ENCODE data around the gene PPP3R1. TPM values are rescaled to one million over a fixed set of nuclear protein-coding genes. Genes with fewer than 3 reads are reported as not detected.

Gene PPP3R1
- total RNA-seq, 4 donors from 2014 or later: 16.9 to 32.3 (median 29.8) TPM

GRCh38 chr2:68230241-68231060, 21.9 kb downstream of the PPP3R1 start:
- DNase-seq (no peak), ATAC-seq (no peak)
- TF ChIP-seq CTCF (IDR thresholded peaks at IDR 0.05 in 4 of 5, conservative IDR thresholded peaks at IDR 0.05 in 1 of 5) (no peak), POLR2A (IDR thresholded peaks at IDR 0.05) (no peak)
- H3K36me3 ChIP-seq: no peaks in the 10 kb centered on the region
- intact Hi-C loops (cut with DNase I; ENCODE audit: low total_unique reads): no loop called here
- peak overlapping the region; percentile 46 to 51 (median 47) for H3K27ac ChIP-seq
- H3K4me3 ChIP-seq: no peak overlapping the region
- no peaks in the 10 kb centered on the region for H3K27me3 ChIP-seq
- H3K9me3 ChIP-seq: no peaks in the 10 kb centered on the region
- peaks cover 61 to 64% of the 10 kb centered on the region in 2 donors for H3K4me1 ChIP-seq
- in situ Hi-C loops (cut with MboI; ENCODE audit: low sequenced_read_pairs in 4 of 4): no loop called here

GRCh38 chr2:68226794-68227193, 25.5 kb downstream of the PPP3R1 start:
- Histone ChIP-seq H3K27ac (peak overlapping the region in 1 of 4 donors; percentile 14), H3K36me3 (no peaks in the 10 kb centered on the region), H3K4me3 (no peak overlapping the region), H3K9me3 (no peaks in the 10 kb centered on the region), H3K4me1 (peaks cover 72 to 80% of the 10 kb centered on the region in 2 donors), H3K27me3 (no peaks in the 10 kb centered on the region)
- DNase-seq (no peak), ATAC-seq (no peak)
- in situ Hi-C loops (cut with MboI; ENCODE audit: low sequenced_read_pairs in 4 of 4) (no loop called here), intact Hi-C loops (cut with DNase I; ENCODE audit: low total_unique reads) (no loop called here)
- TF ChIP-seq CTCF (IDR thresholded peaks at IDR 0.05 in 4 of 5, conservative IDR thresholded peaks at IDR 0.05 in 1 of 5) (no peak), POLR2A (IDR thresholded peaks at IDR 0.05) (no peak)

- Histone ChIP-seq H3K4me1 (peaks cover 57 to 68% of the 10 kb centered on the region in 2 donors), H3K4me3 (no peak overlapping the region), H3K27me3 (no peaks in the 10 kb centered on the region), H3K27ac (peak overlapping the region in 3 of 4 donors; percentile 23 to 38 (median 28)), H3K36me3 (no peaks in the 10 kb centered on the region), H3K9me3 (no peaks in the 10 kb centered on the region)
- no peak for DNase-seq
- TF ChIP-seq CTCF (IDR thresholded peaks at IDR 0.05 in 4 of 5, conservative IDR thresholded peaks at IDR 0.05 in 1 of 5): no peak
- no peak for TF ChIP-seq POLR2A (IDR thresholded peaks at IDR 0.05)
- ATAC-seq: peak; percentile 72 to 76
- intact Hi-C loops (cut with DNase I; ENCODE audit: low total_unique reads): no loop called here
- in situ Hi-C loops (cut with MboI; ENCODE audit: low sequenced_read_pairs in 4 of 4): no loop called here
These were observed 27.2 kb downstream of the PPP3R1 start for GRCh38 chr2:68225119-68225632.

GRCh38 chr2:68223419-68223818, 28.9 kb downstream of the PPP3R1 start:
- Histone ChIP-seq H3K27ac (no peak overlapping the region), H3K9me3 (no peaks in the 10 kb centered on the region), H3K36me3 (no peaks in the 10 kb centered on the region), H3K27me3 (no peaks in the 10 kb centered on the region), H3K4me3 (no peak overlapping the region), H3K4me1 (peaks cover 66 to 76% of the 10 kb centered on the region in 2 donors)
- TF ChIP-seq CTCF (IDR thresholded peaks at IDR 0.05 in 4 of 5, conservative IDR thresholded peaks at IDR 0.05 in 1 of 5): no peak
- TF ChIP-seq POLR2A (IDR thresholded peaks at IDR 0.05): no peak
- DNase-seq (no peak), ATAC-seq (no peak)
- intact Hi-C loops (cut with DNase I; ENCODE audit: low total_unique reads): no loop called here
- in situ Hi-C loops (cut with MboI; ENCODE audit: low sequenced_read_pairs in 4 of 4): no loop called here
